ENCODE measurements around the gene OPRM1. TPM values are rescaled to one million over a fixed set of nuclear protein-coding genes. Genes with fewer than 3 reads are reported as not detected.

Gene OPRM1
- total RNA-seq, 1 experiment from 2014 or later, result not detected

DNA sequence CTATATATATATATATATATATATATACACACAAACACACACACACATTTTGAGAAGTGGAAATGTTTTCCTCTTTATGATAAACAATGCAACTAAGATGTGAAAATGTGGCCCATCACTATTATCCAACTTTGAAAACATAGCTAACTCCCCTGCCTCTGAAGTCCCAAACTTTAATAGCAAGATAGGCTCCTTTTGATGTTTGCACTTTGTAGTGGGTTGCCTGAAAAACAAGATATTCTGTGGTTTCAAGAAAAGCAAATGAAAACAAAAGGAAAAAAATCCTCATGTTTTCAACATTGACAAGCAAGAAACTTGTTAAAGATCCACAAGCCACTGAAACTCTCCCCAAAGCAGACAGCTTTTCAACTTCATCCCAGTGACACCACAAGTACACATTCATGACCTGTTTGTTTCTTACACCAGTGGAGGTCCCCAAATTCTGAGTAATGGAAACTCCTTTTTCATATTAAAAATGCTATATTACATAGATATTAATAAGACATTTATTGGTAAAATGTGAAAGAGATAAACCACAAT is 227.6 kb downstream of the OPRM1 start:
- Histone ChIP-seq H3K4me3 (ENCODE audit: insufficient read depth, low read depth, low read length) (no peak overlapping the region), H3K36me3 (replicated peaks; ENCODE audit: control insufficient read depth, insufficient read depth, low read length) (no peaks in the 10 kb centered on the region), H3K27me3 (ENCODE audit: control insufficient read depth, insufficient read depth, low read length) (no peaks in the 10 kb centered on the region)
- DNase-seq, result no peak

DNA sequence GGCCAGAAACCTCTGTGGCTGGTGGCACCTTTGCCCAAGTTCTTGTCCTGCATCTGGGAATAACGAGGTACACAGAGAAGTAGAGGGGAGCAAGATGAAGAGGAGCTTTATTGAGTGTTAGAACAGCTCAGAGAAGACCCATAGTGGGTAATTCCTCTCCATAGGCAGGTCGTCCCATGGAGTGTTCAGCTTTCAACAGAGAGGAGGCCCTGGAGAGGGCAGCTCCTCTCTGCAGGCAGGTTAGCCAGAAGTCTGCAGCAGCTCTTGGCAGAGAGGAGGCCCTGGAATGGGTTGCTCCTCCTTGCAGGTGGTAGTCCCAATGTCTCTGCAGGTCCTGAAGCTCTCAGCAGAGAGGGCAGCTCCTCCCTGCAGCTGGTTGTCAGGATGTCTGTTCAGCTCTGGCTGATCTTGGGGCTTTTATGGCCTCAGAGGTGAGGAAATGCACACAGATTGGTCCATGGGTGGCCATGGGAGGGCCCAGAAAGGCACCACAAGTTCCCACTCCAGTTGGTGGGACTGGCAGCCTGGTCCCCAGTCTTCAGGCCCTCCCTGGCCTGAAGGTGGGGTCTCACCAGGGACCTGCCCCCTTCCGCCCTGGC is 228.6 kb downstream of the OPRM1 start:
- Histone ChIP-seq H3K27me3 (ENCODE audit: control insufficient read depth, insufficient read depth, low read length) (no peaks in the 10 kb centered on the region), H3K4me3 (ENCODE audit: insufficient read depth, low read depth, low read length) (no peak overlapping the region), H3K36me3 (replicated peaks; ENCODE audit: control insufficient read depth, insufficient read depth, low read length) (no peaks in the 10 kb centered on the region)
- no peak for DNase-seq

DNA sequence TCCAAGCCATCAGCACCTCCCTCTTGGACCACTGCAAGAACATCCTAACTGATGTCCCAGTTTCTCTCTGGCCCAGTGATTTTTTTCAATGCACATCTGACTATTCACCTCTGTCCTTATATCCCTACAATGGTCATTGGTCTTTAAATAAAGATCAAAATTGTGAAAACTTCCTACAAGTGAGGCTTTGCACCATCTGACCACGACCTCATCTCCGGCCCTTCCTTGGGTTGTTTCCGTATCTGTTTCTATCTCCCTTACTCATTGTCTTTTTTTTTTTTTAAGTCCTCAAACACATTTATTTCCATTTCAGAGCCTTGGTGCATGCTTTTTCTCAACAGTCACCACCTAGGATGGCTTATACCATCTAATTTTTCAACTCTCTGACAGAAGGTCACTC is 229.4 kb downstream of the OPRM1 start:
- DNase-seq, result no peak
- Histone ChIP-seq H3K4me3 (ENCODE audit: insufficient read depth, low read depth, low read length) (no peak overlapping the region), H3K36me3 (replicated peaks; ENCODE audit: control insufficient read depth, insufficient read depth, low read length) (no peaks in the 10 kb centered on the region), H3K27me3 (ENCODE audit: control insufficient read depth, insufficient read depth, low read length) (no peaks in the 10 kb centered on the region)

DNA sequence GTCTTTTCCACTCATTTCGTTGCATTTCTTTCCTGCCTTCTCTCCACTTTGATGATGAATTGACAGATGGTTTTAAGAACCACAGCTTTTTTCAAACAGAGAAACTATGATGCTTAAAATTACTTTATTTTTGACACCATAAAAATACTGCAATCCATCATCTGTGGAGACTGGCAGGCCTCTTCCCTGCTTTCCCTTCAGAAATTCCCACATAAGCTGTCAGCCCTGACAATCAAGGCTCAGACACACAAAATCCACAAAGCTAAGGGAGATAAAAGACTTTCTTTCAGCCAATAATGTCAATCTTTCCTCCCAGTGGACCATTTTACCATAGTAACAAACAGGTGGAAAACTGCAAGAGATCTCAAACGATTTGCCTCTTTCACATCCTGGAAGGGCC is 235.1 kb downstream of the OPRM1 start:
- no peaks in the 10 kb centered on the region for H3K27me3 ChIP-seq (ENCODE audit: control insufficient read depth, insufficient read depth, low read length)
- DNase-seq, result no peak
- H3K4me3 ChIP-seq (ENCODE audit: insufficient read depth, low read depth, low read length), result no peak overlapping the region
- no peaks in the 10 kb centered on the region for H3K36me3 ChIP-seq (replicated peaks; ENCODE audit: control insufficient read depth, insufficient read depth, low read length)

DNA sequence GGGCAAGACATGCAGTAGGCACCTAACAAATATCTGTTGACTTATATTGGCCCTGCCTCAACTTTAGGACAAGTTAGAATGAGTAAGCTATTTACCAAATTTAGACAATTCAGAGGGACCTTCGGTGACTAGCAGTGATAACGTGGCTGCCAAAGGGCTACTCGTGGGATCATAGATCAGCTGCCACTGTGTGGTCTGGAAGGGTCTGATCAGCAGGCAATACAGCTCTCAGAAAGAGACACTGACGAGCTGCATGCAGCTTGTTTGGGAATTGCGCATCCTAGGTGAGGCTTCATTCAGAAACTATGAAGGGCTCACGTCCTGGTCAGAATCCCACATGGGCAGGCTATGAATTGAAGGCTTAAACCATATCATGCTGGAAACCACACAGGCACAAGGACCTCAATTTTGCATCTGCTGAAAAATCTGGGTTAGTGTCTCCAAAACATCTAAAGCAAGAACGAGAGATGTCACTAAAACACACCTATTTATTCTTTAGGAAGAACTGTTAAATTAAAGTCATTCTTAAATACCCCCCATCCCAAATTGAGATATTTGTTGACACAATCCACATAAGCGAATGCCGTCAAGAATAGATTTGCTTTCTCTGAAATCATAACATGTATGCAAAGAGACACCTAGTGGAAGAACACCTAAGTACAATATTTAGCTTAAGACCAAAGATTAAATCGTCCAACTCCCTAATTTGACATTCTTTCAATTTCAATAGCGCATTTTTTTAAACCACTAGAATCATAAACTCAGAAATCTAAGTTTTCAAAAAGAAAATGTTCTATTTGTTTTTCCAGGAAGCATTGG is 238.0 kb downstream of the OPRM1 start:
- Histone ChIP-seq H3K4me3 (ENCODE audit: insufficient read depth, low read depth, low read length) (no peak overlapping the region), H3K36me3 (replicated peaks; ENCODE audit: control insufficient read depth, insufficient read depth, low read length) (no peaks in the 10 kb centered on the region), H3K27me3 (ENCODE audit: control insufficient read depth, insufficient read depth, low read length) (no peaks in the 10 kb centered on the region)
- DNase-seq, result peak; percentile 18

DNA sequence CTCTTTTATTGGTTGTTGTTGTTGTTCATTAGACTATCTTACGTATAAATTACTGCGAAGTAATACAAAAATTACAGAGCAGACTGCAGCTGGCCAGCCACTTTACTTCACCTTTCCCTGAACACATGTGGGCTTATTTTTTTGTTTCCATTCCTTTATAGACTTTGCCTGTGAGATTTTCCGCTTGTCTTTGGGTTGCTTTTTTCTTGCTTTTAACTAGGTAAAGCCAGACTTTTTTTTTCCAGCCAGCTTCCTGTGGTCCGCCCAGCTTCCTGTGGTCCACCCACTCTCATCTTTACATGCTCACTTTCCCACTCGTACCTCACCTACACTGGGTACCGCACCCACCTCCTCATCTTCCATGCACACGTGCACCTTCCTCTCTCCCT is 238.6 kb downstream of the OPRM1 start:
- H3K36me3 ChIP-seq (replicated peaks; ENCODE audit: control insufficient read depth, insufficient read depth, low read length), result no peaks in the 10 kb centered on the region
- no peaks in the 10 kb centered on the region for H3K27me3 ChIP-seq (ENCODE audit: control insufficient read depth, insufficient read depth, low read length)
- no peak overlapping the region for H3K4me3 ChIP-seq (ENCODE audit: insufficient read depth, low read depth, low read length)
- no peak for DNase-seq

DNA sequence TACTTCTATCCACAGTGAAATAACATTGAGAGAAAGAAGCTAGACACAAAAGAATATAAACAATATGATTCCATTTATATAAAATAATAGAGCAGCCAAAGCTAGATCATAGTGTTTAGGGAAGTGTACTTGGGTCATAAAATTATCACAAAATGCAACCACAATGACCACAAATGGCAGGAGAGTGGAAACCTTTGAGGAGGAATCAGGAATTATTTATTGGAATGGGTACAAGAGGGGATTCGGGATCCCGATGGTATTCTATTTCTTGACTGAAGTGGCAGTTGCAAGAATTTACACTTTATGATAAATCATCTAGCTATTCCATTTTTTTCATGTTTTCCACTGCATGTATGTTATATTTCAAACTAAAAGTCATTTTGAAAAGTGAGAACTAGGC is 241.5 kb downstream of the OPRM1 start:
- no peak for DNase-seq
- no peaks in the 10 kb centered on the region for H3K36me3 ChIP-seq (replicated peaks; ENCODE audit: control insufficient read depth, insufficient read depth, low read length)
- no peak overlapping the region for H3K4me3 ChIP-seq (ENCODE audit: insufficient read depth, low read depth, low read length)

DNA sequence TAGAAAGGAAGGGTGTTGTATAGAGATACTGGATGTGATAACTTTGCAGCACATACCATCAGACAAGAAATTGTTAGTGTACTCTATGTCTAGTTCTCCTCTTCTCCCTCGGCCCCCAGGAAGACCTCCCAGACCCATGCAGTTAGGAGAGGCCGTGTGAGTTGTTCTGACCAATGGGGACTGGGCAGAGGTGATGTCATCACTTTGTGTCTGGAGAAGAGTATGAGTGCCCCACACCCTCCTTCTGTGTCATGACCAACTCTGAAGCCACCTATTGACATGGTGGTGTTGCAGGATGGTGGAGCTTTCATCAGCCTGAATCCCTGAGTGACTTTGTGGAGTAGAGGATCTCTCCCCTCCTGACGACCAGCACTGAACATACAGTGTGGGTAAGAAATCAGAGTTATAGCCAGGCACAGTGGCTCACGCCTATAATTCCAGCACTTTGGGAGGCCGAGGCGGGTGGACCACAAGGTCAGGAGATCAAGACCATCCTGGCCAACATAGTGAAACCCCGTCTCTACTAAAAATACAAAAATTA is 245.3 kb downstream of the OPRM1 start:
- no peak for DNase-seq
- no peaks in the 10 kb centered on the region for H3K36me3 ChIP-seq (replicated peaks; ENCODE audit: control insufficient read depth, insufficient read depth, low read length)
- no peaks in the 10 kb centered on the region for H3K27me3 ChIP-seq (ENCODE audit: control insufficient read depth, insufficient read depth, low read length)
- no peak overlapping the region for H3K4me3 ChIP-seq (ENCODE audit: insufficient read depth, low read depth, low read length)

More for the DNA sequence above, 241.5 kb downstream of the OPRM1 start:
- no peaks in the 10 kb centered on the region for H3K27me3 ChIP-seq (ENCODE audit: control insufficient read depth, insufficient read depth, low read length)

DNA sequence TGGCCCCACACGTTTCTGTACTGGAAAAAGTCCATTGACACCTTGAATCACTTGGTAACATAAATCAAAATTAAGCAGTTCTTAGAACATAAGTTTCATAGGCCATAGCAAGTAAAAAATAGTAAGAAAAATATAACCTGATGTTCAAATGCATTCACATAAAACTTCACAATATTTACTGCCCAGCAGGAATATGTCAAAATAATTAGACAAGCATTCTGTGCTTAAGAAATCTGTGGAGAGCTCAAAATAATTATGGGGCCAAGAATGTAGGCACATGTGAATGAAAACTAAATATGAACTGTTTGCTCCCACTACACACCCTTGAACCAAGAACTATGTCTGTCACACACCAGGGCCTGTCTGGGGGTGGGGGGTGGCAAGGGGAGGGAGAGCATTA is 246.8 kb downstream of the OPRM1 start:
- H3K36me3 ChIP-seq (replicated peaks; ENCODE audit: control insufficient read depth, insufficient read depth, low read length), result no peaks in the 10 kb centered on the region
- DNase-seq, result no peak
- H3K27me3 ChIP-seq (ENCODE audit: control insufficient read depth, insufficient read depth, low read length), result no peaks in the 10 kb centered on the region
- H3K4me3 ChIP-seq (ENCODE audit: insufficient read depth, low read depth, low read length), result no peak overlapping the region

DNA sequence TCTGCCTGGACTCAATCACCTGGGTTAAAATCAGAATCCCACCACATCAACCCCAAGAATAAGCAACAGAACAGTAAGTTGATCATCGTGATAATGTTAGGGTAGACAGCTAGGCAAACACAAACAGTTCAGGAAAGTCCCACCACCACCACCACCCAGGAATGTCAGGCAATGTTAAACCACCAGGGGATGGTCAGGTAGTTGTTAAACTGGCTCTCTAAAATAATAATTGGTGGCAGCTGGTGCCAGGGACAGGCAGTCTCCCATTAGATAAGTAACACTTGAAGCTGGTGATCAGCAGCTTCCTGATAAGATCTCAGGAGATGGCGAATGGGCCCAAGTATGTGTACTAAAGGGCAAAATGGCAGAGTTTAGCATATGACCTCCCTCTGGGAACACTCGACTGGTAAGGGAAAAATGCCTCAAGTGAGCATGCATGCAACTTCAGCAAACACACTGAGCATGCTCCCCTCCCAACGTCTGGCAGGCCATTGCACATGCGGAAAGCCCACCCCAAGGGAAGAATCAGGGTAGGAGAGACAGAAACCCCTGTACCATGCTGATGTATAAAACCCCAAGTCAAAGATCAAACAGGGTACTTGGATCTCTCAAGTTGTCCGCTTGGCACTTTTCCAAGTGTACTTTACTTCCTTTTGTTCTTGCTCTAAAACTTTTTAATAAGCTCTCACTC is 250.9 kb downstream of the OPRM1 start:
- peak; percentile 19 for DNase-seq
- H3K36me3 ChIP-seq (replicated peaks; ENCODE audit: control insufficient read depth, insufficient read depth, low read length), result no peaks in the 10 kb centered on the region
- H3K4me3 ChIP-seq (ENCODE audit: insufficient read depth, low read depth, low read length), result no peak overlapping the region
- H3K27me3 ChIP-seq (ENCODE audit: control insufficient read depth, insufficient read depth, low read length), result no peaks in the 10 kb centered on the region

DNA sequence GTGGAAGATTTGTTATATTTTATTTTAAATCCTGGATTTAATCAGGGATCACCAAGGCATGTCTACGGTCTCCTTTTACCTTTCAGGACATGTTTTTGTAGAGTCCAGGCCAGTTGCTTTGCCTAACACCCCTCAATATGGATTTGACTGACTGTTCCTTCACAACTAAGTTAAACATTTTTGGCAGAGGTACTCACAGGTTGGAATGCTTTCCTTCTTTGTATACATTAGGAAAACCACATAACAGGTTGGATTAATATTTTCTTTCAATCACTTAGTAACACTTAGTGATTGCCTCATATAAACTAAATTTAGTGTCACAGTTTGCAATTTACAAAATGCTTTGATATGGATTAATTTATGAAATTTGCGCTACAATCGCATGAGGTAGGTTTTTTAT is 253.0 kb downstream of the OPRM1 start:
- Histone ChIP-seq H3K27me3 (ENCODE audit: control insufficient read depth, insufficient read depth, low read length) (no peaks in the 10 kb centered on the region), H3K4me3 (ENCODE audit: insufficient read depth, low read depth, low read length) (no peak overlapping the region), H3K36me3 (replicated peaks; ENCODE audit: control insufficient read depth, insufficient read depth, low read length) (no peaks in the 10 kb centered on the region)
- no peak for DNase-seq

DNA sequence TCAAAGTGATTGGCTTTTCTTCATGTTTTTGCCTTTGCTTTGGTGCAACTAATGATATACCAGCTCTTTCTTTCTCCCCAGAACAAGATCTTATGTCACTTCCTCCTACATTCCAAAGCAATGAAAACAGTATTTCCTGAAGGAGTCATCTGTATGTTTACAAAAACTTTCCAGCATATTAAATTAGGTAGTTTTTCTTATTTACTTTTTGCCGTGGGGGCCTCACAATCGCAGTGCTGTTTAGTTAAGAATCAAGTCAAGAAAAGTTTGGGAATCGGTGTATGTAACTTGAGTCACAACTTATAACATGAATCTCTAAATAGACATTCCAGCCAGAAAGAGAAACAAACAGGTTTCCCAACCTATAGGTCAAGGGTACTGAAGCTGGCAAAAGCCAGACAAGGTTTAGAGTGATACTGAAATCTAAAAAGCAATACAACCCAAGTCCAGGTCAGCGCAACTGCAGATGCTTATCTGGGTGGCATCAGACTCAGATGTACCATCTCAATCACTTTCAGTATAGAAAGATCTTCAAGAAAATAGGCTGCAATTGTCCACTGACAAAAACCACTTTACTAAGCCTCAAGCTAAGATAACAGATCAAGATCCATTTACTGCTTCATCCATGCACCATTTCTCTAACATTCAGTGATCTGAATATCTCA is 253.9 kb downstream of the OPRM1 start:
- DNase-seq, result no peak
- H3K4me3 ChIP-seq (ENCODE audit: insufficient read depth, low read depth, low read length), result no peak overlapping the region
- H3K27me3 ChIP-seq (ENCODE audit: control insufficient read depth, insufficient read depth, low read length), result no peaks in the 10 kb centered on the region
- H3K36me3 ChIP-seq (replicated peaks; ENCODE audit: control insufficient read depth, insufficient read depth, low read length), result no peaks in the 10 kb centered on the region

DNA sequence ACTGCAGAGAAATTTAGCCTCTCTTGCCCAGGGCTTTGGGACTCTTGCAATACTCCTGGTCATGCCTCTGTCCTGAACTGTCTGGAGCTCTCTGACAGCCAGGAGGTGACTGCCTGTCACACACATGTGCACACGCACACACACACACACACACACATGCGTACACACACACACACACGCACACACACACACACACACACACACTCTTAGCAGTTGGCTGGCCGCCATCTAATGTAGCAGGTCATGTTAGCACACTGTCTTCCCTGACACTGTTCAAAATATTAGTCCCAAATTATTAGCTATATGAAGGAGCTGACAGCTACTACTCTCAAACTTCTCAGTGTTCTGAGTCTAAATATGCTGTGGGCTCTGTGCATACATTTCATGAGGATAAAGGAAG is 256.7 kb downstream of the OPRM1 start:
- Histone ChIP-seq H3K27me3 (ENCODE audit: control insufficient read depth, insufficient read depth, low read length) (no peaks in the 10 kb centered on the region), H3K36me3 (replicated peaks; ENCODE audit: control insufficient read depth, insufficient read depth, low read length) (no peaks in the 10 kb centered on the region), H3K4me3 (ENCODE audit: insufficient read depth, low read depth, low read length) (no peak overlapping the region)
- DNase-seq, result no peak

Data from H7 (cell line).